Endothelial cell of umbilical vein (primary cell): ENCODE results near the gene CTSC. TPM values are rescaled to one million over a fixed set of nuclear protein-coding genes. Genes with fewer than 3 reads are reported as not detected.

Experiments
- BruUV-seq: library from RNA; stranded (reverse); fragments of 400-500 nt; replicated peaks from 2 replicates; lab custom pipeline; 2021; lab: Mats Ljungman, UMichigan
- CTCF ChIA-PET: fragments of 300-600, 350-600 bp; sonication (Branson Sonifier 250); formaldehyde crosslinking; loops from one replicate; lab custom pipeline; 2021; ENCODE audit warnings: antibody characterized with exemption, inconsistent platforms; lab: Charles Lee
- POLR2A ChIA-PET: fragments of 300-600, 350-600 bp; sonication (Branson Sonifier 250); formaldehyde crosslinking; loops from one replicate; lab custom pipeline; 2021; ENCODE audit warnings: antibody characterized with exemption, inconsistent platforms; lab: Charles Lee
- DNase-seq: peaks from one replicate; pipeline ENCODE4 v3.0.0-alpha.2; 2011; ENCODE audit warnings: low read depth, low spot score
- FAIRE-seq: peaks from 2 replicates; lab custom pipeline; 2011; peaks lifted over from hg19 to GRCh38; lab: Jason Lieb, UNC
- H2AFZ ChIP-seq: 2 replicates; pipeline ENCODE4 v1.6.0; 2012; ENCODE audit warnings: low read depth, low read length, control low read depth, inconsistent platforms
- H3K27ac ChIP-seq: 2 replicates; pipeline ENCODE4 v1.5.1; 2011; ENCODE audit warnings: low read depth, mild to moderate bottlenecking, control low read depth, low read length, moderate library complexity; ENCODE audit not compliant: insufficient read depth
- H3K27me3 ChIP-seq, 2 experiments: 2 replicates each; pipeline versions ENCODE4 v1.6.0 to v1.6.1; 2011; ENCODE audit warnings: low read length in 2 of 2, mixed read lengths in 1 of 2; ENCODE audit not compliant: control insufficient read depth in 2 of 2, insufficient read depth in 2 of 2
- H3K36me3 ChIP-seq, 2 experiments: 2 replicates in 1 of 2; 3 replicates in 1 of 2; pipeline ENCODE4 v1.5.1; 2011; ENCODE audit warnings: low read length in 2 of 2, mild to moderate bottlenecking in 1 of 2, moderate library complexity in 1 of 2; ENCODE audit not compliant: control insufficient read depth in 2 of 2, insufficient read depth in 2 of 2; ENCODE audit errors: extremely low read depth in 1 of 2
- H3K4me1 ChIP-seq: 3 replicates; pipeline ENCODE4 v1.5.1; 2011; ENCODE audit warnings: mild to moderate bottlenecking, low read length; ENCODE audit not compliant: control insufficient read depth, insufficient read depth; ENCODE audit errors: extremely low read depth
- H3K4me2 ChIP-seq: 2 replicates; pipeline ENCODE4 v1.6.1; 2011; ENCODE audit warnings: low read length, control low read depth, mixed read lengths; ENCODE audit not compliant: insufficient read depth
- H3K4me3 ChIP-seq, 3 experiments: fragments of 200-600 bp in 1 of 3; sonication (generic), shearing (Covaris generic) in 1 of 3; replicated peaks in 1 of 3; 2 replicates each; pipeline ENCODE4 v1.5.1; 2011 to 2016; ENCODE audit warnings: control low read depth in 3 of 3, low read length in 3 of 3, mild to moderate bottlenecking in 2 of 3, inconsistent platforms in 1 of 3, low read depth in 1 of 3, moderate library complexity in 1 of 3; ENCODE audit not compliant: insufficient read depth in 1 of 3
- H3K79me2 ChIP-seq: 2 replicates; pipeline ENCODE4 v1.6.0; 2012; ENCODE audit warnings: low read length, inconsistent platforms; ENCODE audit not compliant: control insufficient read depth, insufficient read depth
- H3K9ac ChIP-seq: replicated peaks from 2 replicates; pipeline ENCODE3; 2011; ENCODE audit warnings: low read length, control low read depth; ENCODE audit not compliant: insufficient read depth; ENCODE audit errors: extremely low read depth
- H3K9me1 ChIP-seq: replicated peaks from 3 replicates; pipeline ENCODE4 v1.6.0; 2011; ENCODE audit warnings: mild to moderate bottlenecking, low read length; ENCODE audit not compliant: control insufficient read depth, insufficient read depth; ENCODE audit errors: extremely low read depth
- H3K9me3 ChIP-seq: replicated peaks from 2 replicates; pipeline ENCODE4 v1.5.1; 2012; ENCODE audit warnings: low read length, inconsistent platforms; ENCODE audit not compliant: control insufficient read depth, insufficient read depth
- H4K20me1 ChIP-seq: replicated peaks from 2 replicates; pipeline ENCODE3; 2011; ENCODE audit warnings: mild to moderate bottlenecking, low read length; ENCODE audit not compliant: control insufficient read depth, insufficient read depth; ENCODE audit errors: extremely low read depth
- CTCF ChIP-seq, 2 donors: IDR thresholded peaks; 1 replicate in 1 of 2; 2 replicates in 1 of 2; pipeline ENCODE4 v1.5.1; 2011; ENCODE audit warnings: low read length in 2 of 2, mild to moderate bottlenecking in 2 of 2, moderate library complexity in 2 of 2, control low read depth in 1 of 2, inconsistent platforms in 1 of 2, low read depth in 1 of 2; ENCODE audit not compliant: insufficient read depth in 1 of 2; ENCODE audit errors: extremely low read depth in 1 of 2
- EZH2 ChIP-seq: IDR thresholded peaks from 2 replicates; pipeline ENCODE4 v1.6.1; 2012; ENCODE audit warnings: borderline replicate concordance, low read depth, mild to moderate bottlenecking, moderate library complexity, low read length, inconsistent platforms; ENCODE audit not compliant: severe bottlenecking
- FOS ChIP-seq: IDR thresholded peaks from 2 replicates; pipeline ENCODE4 v1.6.1; 2011; ENCODE audit warnings: mild to moderate bottlenecking, low read length, moderate library complexity, borderline replicate concordance; ENCODE audit not compliant: insufficient read depth
- GATA2 ChIP-seq: IDR thresholded peaks from 2 replicates; pipeline ENCODE4 v1.7.0; 2011; ENCODE audit warnings: low read depth, mild to moderate bottlenecking, moderate library complexity, mixed read lengths, low read length; ENCODE audit not compliant: insufficient read length, insufficient read depth
- JUN ChIP-seq: IDR thresholded peaks from 2 replicates; pipeline ENCODE4 v1.6.1; 2011; ENCODE audit warnings: borderline replicate concordance, low read depth; ENCODE audit not compliant: insufficient read length, insufficient read depth
- MAX ChIP-seq: IDR thresholded peaks from 2 replicates; pipeline ENCODE4 v1.6.1; 2011; ENCODE audit not compliant: insufficient read depth, insufficient read length
- MYC ChIP-seq: IDR thresholded peaks from one replicate; pipeline ENCODE4 v1.6.1; 2011; ENCODE audit warnings: mild to moderate bottlenecking, low read depth, low read length
- POLR2A ChIP-seq: IDR thresholded peaks from 2 replicates; pipeline ENCODE4 v1.6.1; 2012; ENCODE audit warnings: low read depth, mild to moderate bottlenecking, control low read depth, low read length
- POLR2AphosphoS5 ChIP-seq: IDR thresholded peaks from 2 replicates; pipeline ENCODE4 v1.6.1; 2012; ENCODE audit warnings: low read depth, mild to moderate bottlenecking, control low read depth, low read length, moderate library complexity; ENCODE audit not compliant: insufficient read depth
- dilution Hi-C: fragments of 300-500 bp; cut with MboI; formaldehyde crosslinking; loops from one replicate; pipeline ENCODE4 v1.15.0; 2019; ENCODE audit warnings: low sequenced_read_pairs; ENCODE audit not compliant: extremely low pct_ligation_motif_present
- intact Hi-C: fragments of 100-400 bp; cut with micrococcal nuclease; formaldehyde crosslinking; loops from one replicate; pipeline ENCODE4 v1.10.0; 2022
- polyA plus RNA-seq, 4 experiments: library from polyadenylated mRNA; depleted of rRNA in 3 of 4; stranded (reverse) in 3 of 4; unstranded in 1 of 4; fragments of >200 nt; gene quantifications; 2 replicates each; pipeline versions ENCODE4 v1.2.1 to v1.2.3, GENCODE V29; 2011 to 2012; ENCODE audit warnings: missing spikeins in 1 of 4
- total RNA-seq: library from RNA; stranded (reverse); gene quantifications from 2 replicates; pipeline ENCODE4 v1.2.3, GENCODE V29; 2021

CTSC gene
- total and polyA plus RNA-seq, 2 donors (not counting 3 experiments of a cell fraction or from before 2014, with no cell fraction given), result 130 to 186 TPM

DNA sequence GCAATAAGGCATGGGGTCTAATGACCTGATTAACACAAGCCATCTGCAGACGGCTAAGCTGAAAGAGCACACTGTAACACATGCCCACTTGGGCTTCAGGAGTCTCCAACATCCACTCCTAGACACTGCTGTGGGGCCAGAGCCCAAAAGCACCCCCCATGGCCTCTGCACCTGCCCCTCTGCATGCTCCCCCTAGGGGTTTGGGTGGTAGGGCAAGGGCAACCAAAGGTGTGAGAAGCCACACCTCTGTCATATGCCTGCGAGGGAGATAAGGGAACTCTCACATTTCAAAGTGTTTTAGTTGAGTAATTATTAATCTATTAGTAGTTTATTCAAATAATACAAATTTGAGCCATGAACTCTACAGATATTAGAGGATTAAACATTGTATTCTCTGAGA lies 30.8 kb downstream of the CTSC start:
- Histone ChIP-seq H2AFZ (no peak overlapping the region), H3K4me1 (peaks cover 8% of the 10 kb centered on the region), H4K20me1 (no peaks in the 10 kb centered on the region), H3K27ac (no peak overlapping the region), H3K27me3 (no peaks in the 10 kb centered on the region), H3K4me3 (no peak overlapping the region), H3K9me3 (no peaks in the 10 kb centered on the region), H3K9ac (no peak overlapping the region), H3K9me1 (no peaks in the 10 kb centered on the region), H3K36me3 (peaks cover 5 to 11% of the 10 kb centered on the region in 2 experiments), H3K79me2 (no peaks in the 10 kb centered on the region), H3K4me2 (no peak overlapping the region)
- dilution Hi-C loops, result no loop called here
- DNase-seq (no peak), FAIRE-seq (no peak)
- no TSS peak for BruUV-seq
- POLR2A ChIA-PET, result no interaction called here
- intact Hi-C loops, result no loop called here
- no peak for TF ChIP-seq FOS
- TF ChIP-seq EZH2, result no peak
- no peak for TF ChIP-seq MAX
- TF ChIP-seq MYC, result no peak
- no peak for TF ChIP-seq CTCF (IDR thresholded peaks at IDR 0.05; ENCODE audit: extremely low read depth in 1 of 2, insufficient read depth in 1 of 2, low read depth in 1 of 2, low read length in 2 of 2)
- TF ChIP-seq POLR2AphosphoS5, result no peak
- no peak for TF ChIP-seq GATA2
- TF ChIP-seq POLR2A, result no peak
- no peak for TF ChIP-seq JUN
- CTCF ChIA-PET, result interaction anchor here (0.6 to 1.8 kb wide), 4 partner anchors 8 to 178 kb away, joined by 3 to 5 read pairs (median 3); no protein-coding TSS in a partner anchor
